Fibroblast of pulmonary artery (primary cell): ENCODE data around the gene RASD2.
"Not testable (repeated sequence)": the region's sequence is repeated elsewhere in the genome, so short reads cannot be mapped to it uniquely, and the experiment has no call there.

ENCODE experiments used
- DNase-seq: peaks from one replicate; pipeline ENCODE4 v3.0.0-alpha.2; 2010; ENCODE audit warnings: low read depth
- H3K4me3 ChIP-seq: replicated peaks from 2 replicates; pipeline ENCODE4 v1.5.1; 2011; ENCODE audit warnings: low read depth, mild to moderate bottlenecking, control low read depth, low read length, moderate library complexity
- CTCF ChIP-seq: IDR thresholded peaks from 2 replicates; pipeline ENCODE4 v1.5.1; 2011; ENCODE audit warnings: mild to moderate bottlenecking, control low read depth, low read length, inconsistent platforms; ENCODE audit errors: missing control alignments

RASD2 gene

GRCh38 chr22:35502836-35503235, 37.8 kb upstream of the RASD2 start:
- TF ChIP-seq CTCF, result no peak
- no peak for DNase-seq

GRCh38 chr22:35505399-35506258, 35.0 kb upstream of the RASD2 start:
- no peak for DNase-seq
- H3K4me3 ChIP-seq, result no peak overlapping the region
- TF ChIP-seq CTCF, result no peak

More at GRCh38 chr22:35502836-35503235, 37.8 kb upstream of the RASD2 start:
- no peak overlapping the region for H3K4me3 ChIP-seq

GRCh38 chr22:35506259-35506570, 34.4 kb upstream of the RASD2 start:
- TF ChIP-seq CTCF, result no peak
- no peak overlapping the region for H3K4me3 ChIP-seq
- DNase-seq, result no peak

GRCh38 chr22:35507851-35508250, 32.8 kb upstream of the RASD2 start:
- DNase-seq, H3K4me3 ChIP-seq: not testable (repeated sequence)

GRCh38 chr22:35509451-35509850, 31.2 kb upstream of the RASD2 start:
- no peak for TF ChIP-seq CTCF
- no peak overlapping the region for H3K4me3 ChIP-seq
- DNase-seq, result no peak

- TF ChIP-seq CTCF, result no peak
- H3K4me3 ChIP-seq, result no peak overlapping the region
- DNase-seq, result no peak
Measured at GRCh38 chr22:35509960-35510359, 30.7 kb upstream of the RASD2 start.

GRCh38 chr22:35510481-35510934, 30.1 kb upstream of the RASD2 start:
- no peak for DNase-seq

More at GRCh38 chr22:35510481-35510934, 30.1 kb upstream of the RASD2 start:
- no peak for TF ChIP-seq CTCF
- H3K4me3 ChIP-seq, result no peak overlapping the region
